Measurements from ENCODE around the gene RADIL. TPM values are rescaled to one million over a fixed set of nuclear protein-coding genes. Genes with fewer than 3 reads are reported as not detected.

The RADIL gene
- total and polyA plus RNA-seq, 2 donors (not counting 1 experiment from before 2014, with no cell fraction given): not detected

- Histone ChIP-seq H3K4me1 (ENCODE audit: control insufficient read depth in 2 of 2, insufficient read depth in 2 of 2, low read length in 2 of 2) (no peaks in the 10 kb centered on the region), H3K4me3 (ENCODE audit: control extremely low read depth in 1 of 5, extremely low read depth in 1 of 5, insufficient read depth in 1 of 5, low read depth in 2 of 5, low read length in 4 of 5) (no peak overlapping the region), H3K9me3 (ENCODE audit: control extremely low read depth in 1 of 3, control insufficient read depth in 2 of 3, insufficient read depth in 1 of 3, low read length in 2 of 3) (no peaks in the 10 kb centered on the region), H2AFZ (ENCODE audit: insufficient read depth, low read depth, low read length, poor library complexity, severe bottlenecking) (no peak overlapping the region), H3K36me3 (replicated peaks in 1 of 2; ENCODE audit: control extremely low read depth in 1 of 2, control insufficient read depth in 1 of 2, extremely low read depth in 1 of 2, insufficient read depth in 2 of 2, low read length in 1 of 2) (no peaks in the 10 kb centered on the region), H3K27me3 (replicated peaks in 1 of 4; ENCODE audit: control extremely low read depth in 1 of 4, control insufficient read depth in 3 of 4, insufficient read depth in 4 of 4, low read length in 3 of 4) (peaks cover 0 to 4% (median 0%) of the 10 kb centered on the region in 4 experiments), H3K79me2 (ENCODE audit: control insufficient read depth, insufficient read depth, low read length) (no peaks in the 10 kb centered on the region), H3K27ac (ENCODE audit: low read length in 2 of 2) (no peak overlapping the region), H3K4me2 (replicated peaks; ENCODE audit: low read depth, low read length, poor library complexity, severe bottlenecking) (no peak overlapping the region), H4K20me1 (ENCODE audit: control insufficient read depth, insufficient read depth, low read length, poor library complexity, severe bottlenecking) (no peaks in the 10 kb centered on the region), H3K9ac (ENCODE audit: low read length) (no peak overlapping the region)
- 91% methylated on average over 12 of the region's 17 CpGs for WGBS (ENCODE audit: insufficient coverage)
- intact Hi-C loops (cut with micrococcal nuclease): no loop called here
- Mint-ChIP-seq H3K4me3 (no peak overlapping the region), H3K4me1 (peaks cover 4% of the 10 kb centered on the region), H3K27me3 (peaks cover 17% of the 10 kb centered on the region), H3K27ac (no peak overlapping the region), H3K9me3 (ENCODE audit: insufficient read depth) (no peaks in the 10 kb centered on the region)
- DNase-seq: no peak
- CTCF ChIA-PET: no interaction called here
- no peak for ATAC-seq (ENCODE audit: low read depth)
- POLR2A ChIA-PET: no interaction called here
- TF ChIP-seq CTCF (IDR thresholded peaks at IDR 0.05): no peak
- TF ChIP-seq EZH2 (IDR thresholded peaks at IDR 0.05; ENCODE audit: borderline replicate concordance, insufficient read depth, low read depth, low read length, poor library complexity, severe bottlenecking): no peak
These were observed 42.3 kb downstream of the RADIL start for GRCh38 chr7:4841007-4841784.

GRCh38 chr7:4840079-4840501 lies 43.4 kb downstream of the RADIL start:
- Histone ChIP-seq H4K20me1 (ENCODE audit: control insufficient read depth, insufficient read depth, low read length, poor library complexity, severe bottlenecking) (no peaks in the 10 kb centered on the region), H3K4me2 (replicated peaks; ENCODE audit: low read depth, low read length, poor library complexity, severe bottlenecking) (no peak overlapping the region), H3K79me2 (ENCODE audit: control insufficient read depth, insufficient read depth, low read length) (no peaks in the 10 kb centered on the region), H2AFZ (ENCODE audit: insufficient read depth, low read depth, low read length, poor library complexity, severe bottlenecking) (no peak overlapping the region), H3K27me3 (replicated peaks in 1 of 4; ENCODE audit: control extremely low read depth in 1 of 4, control insufficient read depth in 3 of 4, insufficient read depth in 4 of 4, low read length in 3 of 4) (peaks cover 0 to 4% (median 0%) of the 10 kb centered on the region in 4 experiments), H3K4me1 (ENCODE audit: control insufficient read depth in 2 of 2, insufficient read depth in 2 of 2, low read length in 2 of 2) (no peaks in the 10 kb centered on the region), H3K27ac (ENCODE audit: low read length in 2 of 2) (no peak overlapping the region), H3K4me3 (ENCODE audit: control extremely low read depth in 1 of 5, extremely low read depth in 1 of 5, insufficient read depth in 1 of 5, low read depth in 2 of 5, low read length in 4 of 5) (no peak overlapping the region), H3K9ac (ENCODE audit: low read length) (no peak overlapping the region), H3K36me3 (replicated peaks in 1 of 2; ENCODE audit: control extremely low read depth in 1 of 2, control insufficient read depth in 1 of 2, extremely low read depth in 1 of 2, insufficient read depth in 2 of 2, low read length in 1 of 2) (no peaks in the 10 kb centered on the region), H3K9me3 (ENCODE audit: control extremely low read depth in 1 of 3, control insufficient read depth in 2 of 3, insufficient read depth in 1 of 3, low read length in 2 of 3) (no peaks in the 10 kb centered on the region)
- ChIA-PET POLR2A (no interaction called here), CTCF (no interaction called here)
- WGBS (ENCODE audit: insufficient coverage): 82% methylated on average over 16 of the region's 16 CpGs
- no peaks in the 10 kb centered on the region for H3K4me1 Mint-ChIP-seq
- DNase-seq: no peak
- no peaks in the 10 kb centered on the region for H3K9me3 Mint-ChIP-seq (ENCODE audit: insufficient read depth)
- H3K4me3 Mint-ChIP-seq: no peak overlapping the region
- H3K27me3 Mint-ChIP-seq: peaks cover 11% of the 10 kb centered on the region
- no peak for ATAC-seq (ENCODE audit: low read depth)
- TF ChIP-seq CTCF (IDR thresholded peaks at IDR 0.05): no peak
- no peak for TF ChIP-seq EZH2 (IDR thresholded peaks at IDR 0.05; ENCODE audit: borderline replicate concordance, insufficient read depth, low read depth, low read length, poor library complexity, severe bottlenecking)
- no peak overlapping the region for H3K27ac Mint-ChIP-seq
- intact Hi-C loops (cut with micrococcal nuclease): no loop called here
